Measurements from ENCODE around the gene SCG3.
"Not testable (repeated sequence)": the region's sequence is repeated elsewhere in the genome, so short reads cannot be mapped to it uniquely, and the experiment has no call there.

The SCG3 gene

DNA sequence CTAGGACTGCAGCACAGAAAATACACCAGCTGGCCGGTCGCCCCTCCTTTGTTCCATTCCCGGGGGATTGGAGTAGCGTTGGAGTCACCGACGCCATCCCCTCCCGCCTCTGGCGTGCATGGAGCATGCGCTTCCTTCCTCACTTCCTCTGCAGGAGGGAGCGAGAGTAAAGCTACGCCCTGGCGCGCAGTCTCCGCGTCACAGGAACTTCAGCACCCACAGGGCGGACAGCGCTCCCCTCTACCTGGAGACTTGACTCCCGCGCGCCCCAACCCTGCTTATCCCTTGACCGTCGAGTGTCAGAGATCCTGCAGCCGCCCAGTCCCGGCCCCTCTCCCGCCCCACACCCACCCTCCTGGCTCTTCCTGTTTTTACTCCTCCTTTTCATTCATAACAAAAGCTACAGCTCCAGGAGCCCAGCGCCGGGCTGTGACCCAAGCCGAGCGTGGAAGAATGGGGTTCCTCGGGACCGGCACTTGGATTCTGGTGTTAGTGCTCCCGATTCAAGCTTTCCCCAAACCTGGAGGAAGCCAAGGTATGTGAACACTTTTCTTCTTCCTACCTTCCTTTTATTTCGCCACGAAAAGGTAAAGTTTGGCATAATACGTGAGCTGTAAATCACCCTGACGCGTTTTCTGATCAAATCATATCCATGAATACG, at the start of gene SCG3:
TSS of gene SCG3 (plus strand) at position 201 of the 661 bp plus-strand sequence. CDS start at position 454, 253 bp downstream.
- DNase-seq = peak; percentile 45 to 46

GRCh38 chr15:51634591-51635198, 46.6 kb upstream of the SCG3 start:
- DNase-seq = no peak

DNA sequence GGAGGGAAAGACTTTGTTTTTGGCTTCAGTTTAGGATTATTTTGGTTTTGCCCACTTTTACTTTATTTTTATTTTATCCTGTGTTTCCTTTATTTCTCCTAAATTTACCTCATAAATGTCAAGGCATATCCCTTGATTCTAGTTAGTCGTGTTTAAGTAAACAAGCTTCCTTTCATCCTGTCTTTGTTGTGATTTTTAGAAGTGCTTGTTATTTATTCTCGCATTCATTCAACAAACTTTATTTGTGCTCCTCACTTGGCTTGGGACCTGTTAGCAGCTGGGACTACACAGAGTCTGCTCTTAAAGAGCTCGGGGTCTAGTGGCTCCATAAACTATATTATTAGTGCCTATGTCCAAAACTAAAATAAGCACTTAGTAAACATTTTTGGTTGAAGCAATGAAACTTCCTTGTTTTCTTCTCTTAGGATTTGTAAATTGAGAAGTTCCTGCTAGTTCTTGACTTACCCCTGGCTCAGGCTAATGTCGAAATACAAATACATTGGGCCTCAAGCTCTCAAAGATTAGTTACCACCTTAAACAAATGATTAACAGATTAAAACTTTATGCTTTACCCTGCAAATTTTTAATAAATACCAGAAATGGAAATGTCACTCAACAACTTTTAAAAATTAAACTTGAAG, 39.7 kb upstream of the SCG3 start:
- DNase-seq = no peak

DNA sequence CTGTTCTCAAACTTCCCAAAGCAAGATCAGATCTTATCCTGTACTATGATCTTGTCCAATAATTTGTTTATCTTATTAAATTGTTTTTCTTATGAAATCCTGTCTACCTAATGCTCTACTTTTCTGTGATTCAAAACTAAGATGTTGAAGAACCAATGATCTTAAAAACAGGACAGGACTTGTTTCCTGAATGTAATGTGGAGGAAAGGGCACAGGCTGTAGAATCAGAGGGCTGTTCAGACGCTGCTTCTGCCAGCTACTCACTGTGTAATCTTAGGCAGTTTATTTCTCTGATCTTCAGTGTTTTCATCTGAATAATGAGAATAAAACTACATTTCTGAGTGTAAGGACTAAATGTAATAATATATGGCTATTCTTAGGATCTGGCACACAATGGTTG, 38.6 kb upstream of the SCG3 start:
- no peak for DNase-seq

GRCh38 chr15:51647128-51647562, 34.2 kb upstream of the SCG3 start:
- DNase-seq = no peak

GRCh38 chr15:51648101-51648500, 33.2 kb upstream of the SCG3 start:
- not testable (repeated sequence) for DNase-seq

GRCh38 chr15:51648643-51649042, 32.7 kb upstream of the SCG3 start:
- DNase-seq = not testable (repeated sequence)

- peak; percentile 2 to 11 for DNase-seq
Measured at GRCh38 chr15:51649659-51650521, 31.4 kb upstream of the SCG3 start.

GRCh38 chr15:51652084-51652668, 29.1 kb upstream of the SCG3 start:
- DNase-seq = no peak

DNA sequence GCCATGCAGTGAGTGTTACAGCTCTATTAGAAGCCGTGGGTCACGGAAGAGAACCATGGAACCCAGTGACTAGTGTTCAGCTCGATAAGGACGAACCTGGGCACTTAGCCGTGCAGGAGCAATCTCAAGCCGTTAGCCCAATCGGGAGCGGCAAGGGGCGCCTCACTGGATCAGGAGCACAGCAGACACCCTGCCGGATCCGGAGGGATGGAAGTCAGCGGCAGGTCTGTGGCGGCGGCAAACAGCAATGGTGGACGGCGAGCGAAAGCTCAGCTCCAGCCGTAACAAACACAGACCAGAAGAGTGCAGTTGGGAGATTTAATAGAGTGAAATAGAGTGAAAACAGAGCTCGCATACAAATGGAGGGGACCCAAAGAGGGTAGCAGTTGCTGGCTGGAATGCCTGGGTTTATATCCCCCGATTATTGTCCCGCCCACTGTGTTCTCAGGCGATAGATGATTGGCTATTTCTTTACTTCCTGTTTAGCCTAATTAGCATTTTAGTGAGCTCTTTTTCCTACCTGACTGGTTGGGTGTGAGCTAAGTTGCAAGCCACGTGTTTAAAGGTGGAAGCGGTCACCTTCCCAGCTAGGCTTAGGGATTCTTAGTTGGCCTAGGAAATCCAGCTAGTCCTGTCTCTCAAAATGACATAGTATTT, 25.8 kb upstream of the SCG3 start:
- not testable (repeated sequence) for DNase-seq

- no peak for DNase-seq
Measured at GRCh38 chr15:51658664-51659063, 22.6 kb upstream of the SCG3 start.

- DNase-seq = no peak
Measured at GRCh38 chr15:51661072-51661471, 20.2 kb upstream of the SCG3 start.

DNA sequence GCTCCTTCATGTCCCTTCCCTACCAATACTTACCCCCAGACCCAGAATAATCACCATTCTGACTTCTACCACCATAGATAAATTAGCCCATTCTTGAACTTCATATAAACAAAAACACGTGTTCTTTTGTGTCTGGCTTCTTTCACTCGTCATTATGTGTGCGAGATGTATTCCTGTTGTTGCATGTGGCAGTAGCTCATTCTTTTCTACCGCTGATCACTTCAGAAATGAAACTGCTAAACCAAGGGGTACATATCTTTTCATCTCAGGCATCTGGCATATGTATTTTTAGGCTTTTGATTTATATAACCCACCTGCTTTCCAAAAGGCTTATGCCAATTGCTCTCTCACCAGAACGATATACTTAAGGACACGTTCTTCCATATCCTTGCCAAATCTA, 13.8 kb upstream of the SCG3 start:
- DNase-seq = no peak

DNA sequence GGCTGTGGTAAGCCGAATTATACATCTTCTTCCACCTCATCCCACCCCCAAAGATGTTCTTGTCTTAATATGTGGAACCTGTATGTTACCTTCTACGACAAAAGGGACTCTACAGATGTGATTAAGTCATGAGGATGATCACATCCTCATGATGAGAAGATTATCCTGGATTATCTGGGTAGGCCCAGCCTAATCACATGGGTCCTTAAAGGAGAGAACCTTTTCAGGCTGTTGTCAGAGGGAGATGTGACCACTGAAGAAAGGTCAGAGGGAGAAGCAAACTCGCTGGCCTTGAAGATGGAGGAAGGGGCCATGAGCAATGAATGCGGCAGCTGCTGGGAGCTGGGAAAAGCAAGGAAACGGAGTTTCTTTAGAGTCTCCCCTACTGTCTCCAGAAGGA, 12.9 kb upstream of the SCG3 start:
- DNase-seq = no peak

- no peak for DNase-seq
Measured at GRCh38 chr15:51669381-51669780, 11.9 kb upstream of the SCG3 start.

DNA sequence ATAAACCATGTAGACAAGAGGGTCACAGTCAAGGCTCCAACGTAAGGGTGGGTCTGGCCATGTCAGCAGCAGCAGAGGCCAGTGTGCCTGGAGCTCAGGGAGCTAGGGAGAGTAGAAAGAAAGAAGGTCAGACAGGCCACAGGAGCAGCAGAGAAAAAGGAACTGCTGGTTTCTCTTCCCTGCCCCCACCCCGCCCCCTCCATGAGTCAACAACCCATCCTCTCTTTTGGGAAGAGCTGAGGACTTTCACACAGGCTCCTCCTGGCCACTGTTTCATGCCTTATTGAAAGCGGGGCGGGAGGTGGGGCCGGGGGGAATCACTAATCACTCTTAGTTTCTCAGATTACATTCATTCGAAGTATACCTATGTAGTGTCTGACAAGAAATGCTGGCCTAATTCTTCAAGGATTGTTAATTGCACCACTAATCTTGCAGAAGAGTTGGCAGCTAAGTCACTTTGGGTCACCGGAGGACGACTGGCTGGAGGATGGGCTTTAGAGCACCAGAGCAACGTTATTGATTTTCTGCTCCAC, 9.1 kb upstream of the SCG3 start:
- DNase-seq = no peak

- no peak for DNase-seq
Measured at GRCh38 chr15:51672913-51673857, 8.1 kb upstream of the SCG3 start.

DNA sequence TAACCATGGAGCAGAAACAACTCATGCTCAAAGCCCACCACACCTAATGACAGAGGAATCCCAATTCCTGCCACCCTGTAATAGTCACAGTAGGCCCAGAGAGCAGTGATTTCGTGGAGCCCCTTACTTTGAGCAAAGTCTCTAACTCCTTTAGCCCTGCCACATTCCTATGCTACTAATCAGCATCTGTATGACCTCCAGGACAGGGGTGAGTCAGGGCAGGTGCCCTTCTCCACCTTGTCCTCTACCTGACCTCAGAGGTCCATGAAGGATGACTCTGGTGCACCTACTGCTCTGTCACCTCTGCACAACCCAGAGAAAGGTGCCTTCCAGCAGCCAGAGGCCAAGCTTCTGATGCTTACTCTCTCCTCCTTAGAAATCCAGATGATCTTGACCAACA, 6.1 kb upstream of the SCG3 start:
- DNase-seq = no peak

DNA sequence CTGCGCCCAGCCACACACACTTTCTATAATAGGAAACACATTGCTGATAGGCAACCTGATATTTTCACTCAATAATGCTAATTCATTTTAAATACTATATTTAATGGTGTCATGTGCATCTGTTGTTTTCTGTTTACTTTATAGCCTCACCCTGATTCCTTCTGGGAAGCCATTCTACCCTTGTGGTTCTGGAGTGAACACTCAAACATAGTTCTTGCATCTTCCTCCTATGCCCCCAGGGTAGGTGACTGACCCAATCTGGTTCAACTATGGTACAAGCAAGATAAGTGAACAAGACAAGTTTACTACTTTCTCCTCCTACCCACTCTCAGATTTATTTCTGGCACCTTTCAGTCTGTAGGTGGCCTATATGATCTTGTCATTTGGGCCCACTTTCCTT, 4.3 kb upstream of the SCG3 start:
- DNase-seq = no peak

GRCh38 chr15:51677452-51677851, 3.9 kb upstream of the SCG3 start:
- DNase-seq = no peak

- DNase-seq = no peak
Measured at GRCh38 chr15:51678096-51678495, 3.2 kb upstream of the SCG3 start.

Measured in activated CD4-positive, alpha-beta T cell treated with anti-CD3 and anti-CD28 coated beads, Interleukin-2, amount 50 U/mL, for 4 hours (primary cell).